Skin epidermis (tissue), 12 donors: ENCODE measurements around the gene PSMD6.

Experiments
- H3K27ac ChIP-seq, 21 experiments: fragments of 200-600 bp; sonication (generic) in 11 of 21; one replicate each; pipeline ENCODE4 v1.5.0; 2020; ENCODE audit warnings: mild to moderate bottlenecking in 3 of 21, inconsistent platforms in 2 of 21, moderate library complexity in 2 of 21
- H3K4me3 ChIP-seq, 7 experiments: fragments of 200-600 bp; sonication (generic) in 2 of 7; one replicate each; pipeline ENCODE4 v1.5.0; 2020; ENCODE audit warnings: inconsistent platforms in 2 of 7, mild to moderate bottlenecking in 2 of 7, moderate library complexity in 1 of 7

PSMD6 gene

DNA sequence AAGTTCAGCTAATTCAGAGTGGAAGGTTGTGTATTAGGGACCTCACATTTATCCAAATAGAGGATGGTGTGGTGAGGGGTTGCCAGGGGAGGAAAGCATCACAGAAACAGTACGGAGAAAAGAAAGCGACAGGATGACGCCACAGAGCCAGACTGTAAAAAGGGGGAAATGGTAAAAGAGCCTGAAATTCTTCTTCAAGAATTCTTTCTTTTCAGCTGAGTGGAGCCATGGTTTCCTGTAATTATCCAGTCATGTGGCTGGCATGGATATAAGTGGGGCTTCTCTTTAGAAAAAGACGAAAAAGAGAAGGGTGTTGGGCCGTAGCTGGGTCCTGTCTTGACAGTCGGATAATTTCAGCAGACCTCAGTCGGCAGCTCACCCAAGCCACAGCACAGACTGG is 24.5 kb upstream of the PSMD6 start:
- Histone ChIP-seq H3K27ac (peak overlapping the region in 2 of 21 experiments; percentile 5 to 33), H3K4me3 (no peak overlapping the region)

DNA sequence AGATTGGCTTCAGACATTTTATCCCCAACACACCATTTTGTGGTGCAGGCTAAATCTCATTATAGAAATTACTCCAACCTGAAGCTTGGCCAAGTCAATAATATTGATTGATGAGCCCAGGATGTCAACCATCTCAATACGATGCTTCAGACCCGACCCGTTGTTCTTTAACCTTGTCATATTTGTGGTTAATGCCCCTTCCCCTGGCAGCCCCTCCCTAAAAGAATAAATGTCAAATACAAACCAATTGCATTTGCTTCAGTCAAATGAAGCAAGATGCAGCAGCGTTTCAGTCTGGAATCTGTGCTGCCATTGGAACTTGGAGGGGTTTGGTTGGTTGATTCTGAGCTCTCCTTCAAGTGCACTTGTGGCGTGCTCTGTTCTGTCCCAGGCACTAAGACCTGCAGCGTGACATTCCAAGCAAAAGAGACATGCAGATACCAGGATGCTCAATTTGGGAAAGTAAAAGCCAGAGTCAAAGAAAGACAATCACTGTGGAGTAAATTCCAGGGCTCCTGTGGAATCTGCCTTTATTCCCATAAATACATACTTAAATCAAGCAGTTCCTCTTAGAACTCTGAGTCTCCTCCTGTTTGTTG is 23.8 kb upstream of the PSMD6 start:
- Histone ChIP-seq H3K4me3 (no peak overlapping the region), H3K27ac (no peak overlapping the region)

DNA sequence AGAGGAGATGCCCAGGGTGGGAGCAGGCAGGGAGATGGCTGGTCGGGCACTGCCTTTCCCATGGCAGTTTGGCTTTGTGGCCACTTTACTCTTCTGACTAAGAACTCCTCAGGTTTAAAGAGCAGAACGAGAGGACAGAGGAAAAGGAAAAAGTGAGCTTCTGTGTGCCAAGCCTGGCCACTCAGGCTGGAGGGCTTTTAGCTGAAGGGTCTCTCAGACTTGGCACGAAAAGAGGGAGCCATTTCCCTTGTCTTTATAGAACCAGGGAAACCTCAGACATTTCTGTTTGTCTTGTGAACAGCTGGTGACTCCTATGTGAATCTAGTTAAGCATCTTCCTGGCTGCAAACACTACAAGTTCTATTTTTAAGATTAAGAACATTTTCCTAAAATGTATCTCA is 23.3 kb upstream of the PSMD6 start:
- H3K4me3 ChIP-seq, result no peak overlapping the region
- no peak overlapping the region for H3K27ac ChIP-seq

DNA sequence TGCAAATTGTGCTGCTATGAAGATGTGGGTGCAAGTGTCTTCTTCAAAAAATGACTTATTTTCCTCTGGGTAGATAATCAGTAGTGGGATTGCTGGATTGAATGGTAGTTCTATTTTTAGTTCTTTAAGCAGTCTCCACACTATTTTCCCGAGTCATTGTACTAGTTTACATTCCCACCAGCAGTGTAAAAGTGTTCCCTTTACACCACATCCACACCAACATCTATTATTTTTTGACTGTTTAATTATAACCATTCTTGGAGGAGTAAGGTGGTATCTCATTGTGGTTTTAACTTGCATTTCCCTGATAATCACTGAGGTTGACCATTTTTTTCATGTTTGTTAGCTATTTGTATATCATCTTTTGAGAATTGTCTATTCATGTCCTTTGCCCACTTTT is 19.7 kb upstream of the PSMD6 start:
- H3K27ac ChIP-seq, result no peak overlapping the region
- no peak overlapping the region for H3K4me3 ChIP-seq

DNA sequence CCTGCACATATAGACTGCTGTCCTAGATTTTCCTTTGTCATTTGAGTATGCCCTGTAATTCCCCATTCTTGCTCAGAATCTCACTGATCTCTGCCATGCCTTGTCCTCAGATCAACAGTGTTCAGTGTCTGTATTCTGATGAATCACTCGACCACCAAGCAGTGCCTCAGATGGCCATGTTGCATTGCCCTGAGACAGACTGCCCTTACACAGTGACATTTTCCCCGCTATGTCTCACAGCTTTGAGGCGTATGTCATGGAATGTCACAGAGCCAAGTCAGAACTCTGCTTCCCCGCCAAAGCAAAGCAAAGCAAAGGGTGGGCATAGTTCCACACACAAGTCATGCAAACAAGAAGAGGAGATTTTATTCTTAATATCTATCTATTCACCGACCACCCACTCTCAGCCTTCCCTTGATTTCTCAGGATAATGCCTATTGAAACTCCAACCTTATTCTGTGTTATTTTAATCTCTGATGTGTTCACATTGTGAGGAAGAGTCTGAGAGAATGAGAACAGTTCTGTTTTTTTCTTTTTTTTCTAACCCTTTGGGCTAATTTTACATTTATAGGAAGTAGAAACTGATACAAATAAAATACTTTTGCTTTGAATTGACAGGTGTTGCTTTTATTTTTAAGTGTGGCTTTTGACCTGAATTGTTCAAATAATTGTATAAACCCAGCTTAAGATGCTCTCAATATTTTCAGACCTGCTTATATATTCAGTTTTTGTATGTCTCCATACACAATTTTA is 16.9 kb upstream of the PSMD6 start:
- no peak overlapping the region for H3K4me3 ChIP-seq
- H3K27ac ChIP-seq, result no peak overlapping the region

DNA sequence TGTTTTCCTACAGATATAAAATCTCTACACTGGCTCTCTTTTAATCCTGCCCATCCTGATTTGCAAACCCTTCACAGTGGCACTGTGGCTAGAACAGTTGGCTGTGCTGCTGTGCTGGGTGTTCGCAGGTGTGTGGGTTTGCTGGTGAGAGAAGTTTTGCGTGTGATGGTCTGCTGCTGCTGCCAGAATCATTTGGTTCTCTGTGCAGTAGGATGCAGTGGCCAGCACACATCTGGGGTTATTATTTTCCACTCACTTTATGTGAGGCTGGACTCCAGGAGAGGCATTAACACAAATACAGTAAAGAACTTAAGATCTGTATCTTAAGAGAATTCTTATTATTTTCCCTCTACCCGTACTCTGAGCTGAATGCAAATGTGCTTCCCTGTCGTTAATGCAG is 16.0 kb upstream of the PSMD6 start:
- no peak overlapping the region for H3K27ac ChIP-seq

DNA sequence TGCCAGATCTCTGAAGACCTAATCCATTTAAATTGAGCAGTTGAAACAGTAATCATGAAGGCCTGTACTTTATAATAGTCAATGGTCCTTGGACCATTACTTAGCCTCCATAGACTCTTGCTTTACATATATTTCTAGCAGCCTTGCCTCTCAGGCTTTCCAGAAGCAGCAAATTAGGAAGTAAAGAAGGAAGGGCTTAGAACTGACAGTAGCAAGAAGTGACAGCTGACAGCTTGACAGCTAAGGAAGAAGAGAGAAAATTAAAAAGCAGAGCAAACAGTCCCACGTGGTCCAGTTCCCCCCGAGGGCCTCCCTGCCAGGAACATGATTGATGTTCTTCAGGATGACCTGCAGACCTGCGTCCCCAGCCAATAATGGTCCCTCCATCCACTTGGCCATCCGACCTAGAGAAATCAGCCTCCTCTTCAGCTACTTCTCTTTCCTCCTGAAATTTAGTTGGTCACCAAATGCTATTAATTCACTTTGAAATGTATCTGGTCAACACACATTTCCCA is 15.0 kb upstream of the PSMD6 start:
- no peak overlapping the region for H3K4me3 ChIP-seq
- no peak overlapping the region for H3K27ac ChIP-seq

More for the DNA sequence above, 16.0 kb upstream of the PSMD6 start:
- H3K4me3 ChIP-seq, result no peak overlapping the region

DNA sequence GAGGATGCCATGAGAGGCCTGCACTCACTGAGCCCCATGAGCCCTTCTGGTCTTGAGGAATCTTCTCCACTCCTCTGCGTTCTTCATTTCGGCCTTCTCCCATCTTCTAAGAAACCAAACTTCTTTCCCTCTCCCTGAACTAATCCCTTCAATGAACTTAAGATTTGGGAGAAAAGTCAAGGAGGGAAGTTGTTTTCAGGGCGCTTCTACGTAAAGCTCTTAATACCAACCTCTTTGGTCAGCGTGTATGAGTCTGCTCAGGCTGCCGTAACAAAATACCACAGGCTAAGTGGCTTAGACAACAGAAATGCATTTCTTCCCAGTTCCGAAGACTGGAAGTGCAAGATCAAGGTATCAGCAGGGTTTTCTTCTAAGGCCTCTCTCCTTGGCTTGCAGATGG is 13.8 kb upstream of the PSMD6 start:
- no peak overlapping the region for H3K4me3 ChIP-seq
- H3K27ac ChIP-seq, result no peak overlapping the region

DNA sequence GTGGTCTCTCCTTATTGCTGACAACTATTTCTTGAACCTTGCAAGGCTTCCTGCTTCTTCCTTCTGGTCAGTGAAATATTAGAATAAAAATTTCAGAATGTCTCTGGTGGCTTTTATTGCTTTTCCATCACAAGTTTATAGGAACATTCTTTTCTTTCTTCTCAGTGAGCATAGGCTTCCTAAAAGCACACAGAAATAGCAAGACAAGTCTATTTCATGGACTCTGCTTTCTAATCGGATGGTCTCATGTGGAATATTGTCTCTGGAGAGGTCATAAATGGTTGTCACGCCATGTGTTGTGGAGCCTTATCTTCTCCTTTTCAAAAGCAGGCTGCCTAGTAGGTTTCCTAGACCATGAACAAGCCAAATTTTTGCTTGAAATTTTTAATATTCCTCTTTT is 9.8 kb upstream of the PSMD6 start:
- no peak overlapping the region for H3K4me3 ChIP-seq
- H3K27ac ChIP-seq, result no peak overlapping the region

DNA sequence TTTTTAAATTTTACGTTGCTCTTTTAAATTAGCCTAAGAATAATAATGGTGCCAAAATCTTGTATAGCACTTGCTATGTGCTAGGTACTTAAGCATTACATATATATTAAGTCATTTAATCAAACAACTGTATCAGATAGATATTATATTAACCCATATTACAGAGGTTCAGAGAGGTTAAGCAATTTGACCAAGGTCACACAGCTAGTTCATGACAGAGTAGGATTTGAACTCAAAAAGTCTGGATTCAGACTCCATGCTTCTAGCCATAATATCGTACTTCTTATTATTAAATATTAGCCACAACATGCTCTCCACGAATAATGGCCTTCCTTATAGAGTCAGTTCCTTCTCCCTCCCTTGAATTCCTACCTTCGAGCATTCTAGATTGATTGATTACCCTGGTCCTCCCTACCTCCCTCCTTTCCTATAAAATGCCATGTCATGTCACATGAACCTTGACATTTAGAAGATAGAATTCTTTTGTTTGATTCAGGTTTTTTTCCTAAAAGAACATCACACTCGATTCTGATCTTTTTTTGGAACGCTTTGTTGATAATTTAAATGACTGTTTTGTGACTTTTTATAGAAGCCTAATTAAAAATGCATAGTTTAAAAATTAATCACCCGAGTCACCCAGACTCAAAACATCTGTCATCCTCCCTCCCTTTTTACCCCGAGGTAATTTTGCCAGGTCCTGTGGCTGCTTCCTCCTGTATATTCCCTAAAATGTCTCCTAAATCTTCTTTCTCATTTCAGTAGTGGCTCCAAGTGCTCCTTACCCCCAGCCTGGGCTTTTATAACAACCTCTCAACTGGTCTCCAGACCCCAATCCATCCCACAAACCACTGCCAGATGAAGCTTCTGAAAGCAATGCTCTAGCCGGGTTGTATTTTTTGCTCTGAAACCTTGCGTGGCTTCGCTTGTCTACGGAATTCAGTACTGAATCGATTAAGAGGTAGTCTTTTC is 8.5 kb upstream of the PSMD6 start:
- Histone ChIP-seq H3K4me3 (no peak overlapping the region), H3K27ac (peak overlapping the region in 11 of 21 experiments; percentile 9 to 54 (median 20))

DNA sequence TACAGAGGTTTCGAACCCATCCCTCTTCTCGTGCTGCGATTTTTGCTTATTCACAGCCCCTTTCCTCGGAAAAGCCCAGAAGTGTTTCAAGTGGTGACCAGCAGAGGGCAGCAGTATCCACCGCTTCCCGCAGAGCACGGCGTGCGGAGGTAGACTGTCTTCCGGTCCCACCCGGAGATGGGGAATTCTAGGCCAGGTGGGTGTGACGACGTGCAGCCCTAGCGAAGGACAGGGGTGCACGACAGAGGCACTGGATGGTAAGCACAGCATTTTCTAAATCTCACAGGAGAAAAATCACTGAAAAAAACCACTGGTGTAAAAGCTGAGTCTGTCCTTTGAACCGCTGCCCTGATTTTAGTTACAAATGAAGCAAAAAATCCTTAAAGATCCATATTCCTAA is 7.4 kb upstream of the PSMD6 start:
- peak overlapping the region in 1 of 21 experiments; percentile 37 for H3K27ac ChIP-seq

DNA sequence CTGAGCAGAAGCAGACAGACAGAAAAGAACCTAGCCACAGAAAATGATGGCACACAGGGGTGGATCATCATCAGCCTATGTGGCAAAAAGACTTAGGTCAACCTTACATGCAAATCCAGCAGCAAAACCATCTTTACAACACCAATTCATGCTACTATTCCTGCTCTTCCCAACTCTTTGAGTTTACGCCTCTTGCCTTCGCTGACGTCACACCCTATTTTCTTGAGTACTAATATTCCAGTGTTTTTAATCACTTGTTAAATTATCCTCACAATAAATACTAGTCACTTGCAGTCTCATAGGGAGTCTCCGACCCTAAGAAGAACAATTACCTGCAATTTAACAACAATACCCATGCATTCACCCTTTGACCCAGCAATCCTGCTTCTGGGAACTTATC is 6.0 kb upstream of the PSMD6 start:
- H3K4me3 ChIP-seq, result no peak overlapping the region
- no peak overlapping the region for H3K27ac ChIP-seq

More for the DNA sequence above, 7.4 kb upstream of the PSMD6 start:
- peak overlapping the region in 2 of 7 experiments; percentile 10 to 14 for H3K4me3 ChIP-seq

DNA sequence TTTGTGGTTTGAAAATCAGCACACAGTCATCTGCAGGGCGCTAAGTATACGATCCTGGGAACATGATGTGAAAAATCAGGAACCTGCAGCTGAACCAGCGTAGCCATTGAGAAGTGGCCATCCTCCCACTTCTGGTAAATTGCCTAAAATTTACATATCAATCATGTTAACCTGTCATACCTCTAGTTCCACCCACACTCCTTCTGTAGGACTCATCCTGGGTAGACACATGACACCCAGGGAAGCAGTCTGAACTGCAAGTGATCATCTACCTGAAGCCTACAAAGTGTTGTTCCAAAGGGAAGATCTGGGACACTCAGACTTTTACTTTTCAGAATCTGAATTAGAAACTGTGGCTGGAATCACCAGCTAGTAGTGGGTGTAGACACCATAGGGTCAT is 5.5 kb upstream of the PSMD6 start:
- no peak overlapping the region for H3K4me3 ChIP-seq
- H3K27ac ChIP-seq, result no peak overlapping the region

DNA sequence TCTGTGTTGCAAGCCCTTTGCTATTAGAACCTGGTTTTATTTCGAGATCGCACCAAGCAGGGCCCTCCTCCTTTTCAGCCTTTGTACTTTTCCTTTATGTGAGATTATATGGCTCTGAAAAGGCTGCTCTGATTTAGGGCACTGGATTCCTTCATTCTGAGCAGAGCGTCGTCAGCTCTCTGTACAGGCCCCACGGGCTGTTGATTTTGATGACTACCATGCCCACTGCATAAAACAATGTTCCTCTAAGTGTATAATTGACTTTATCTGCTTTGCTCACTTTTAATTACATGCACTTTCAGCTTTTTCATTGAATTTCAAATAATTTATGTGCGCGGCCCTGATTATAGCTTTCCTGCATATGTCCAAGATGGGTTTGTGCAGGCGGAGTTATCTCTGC is 4.4 kb upstream of the PSMD6 start:
- Histone ChIP-seq H3K27ac (no peak overlapping the region), H3K4me3 (no peak overlapping the region)

DNA sequence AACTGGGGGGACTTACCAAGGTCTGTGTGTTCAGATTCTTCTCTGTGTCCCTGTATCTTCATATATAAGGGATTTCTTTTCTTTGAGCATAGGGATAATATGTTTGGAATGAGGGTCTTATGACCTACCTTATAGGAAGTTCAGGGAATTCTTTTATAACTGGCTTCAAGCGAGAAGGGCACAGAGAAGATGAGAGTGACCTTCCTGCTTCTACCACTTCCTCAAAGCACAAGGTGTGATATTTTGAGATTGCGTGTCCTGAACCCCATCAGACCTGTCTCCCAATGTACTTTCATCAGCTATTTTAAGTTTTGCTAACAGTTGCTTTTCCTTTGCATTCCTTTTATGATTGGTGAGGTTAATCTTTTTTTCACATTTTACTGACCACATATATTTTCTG is 3.1 kb upstream of the PSMD6 start:
- Histone ChIP-seq H3K4me3 (no peak overlapping the region), H3K27ac (no peak overlapping the region)

DNA sequence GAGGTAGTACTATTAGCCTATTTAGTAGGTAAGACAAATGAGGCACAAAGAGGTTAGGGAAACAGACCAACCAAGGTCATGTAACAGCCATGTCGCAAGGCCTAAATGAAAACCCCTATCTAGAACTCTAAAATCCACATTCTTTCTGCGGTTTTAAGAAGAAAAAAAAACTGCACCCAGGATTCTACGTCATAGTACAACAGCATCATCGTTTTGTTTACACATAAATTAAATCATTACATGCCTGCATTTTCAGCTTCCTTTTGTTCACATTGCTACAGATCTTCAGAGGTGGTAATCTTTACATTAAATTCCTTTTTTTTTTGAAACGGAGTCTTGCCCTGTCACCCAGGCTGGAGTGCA is 548 bp upstream of the PSMD6 start:
- H3K27ac ChIP-seq, result peak overlapping the region in 14 of 21 experiments; percentile 71 to 93 (median 90)
- peak overlapping the region in 3 of 7 experiments; percentile 79 to 97 (median 89) for H3K4me3 ChIP-seq

DNA sequence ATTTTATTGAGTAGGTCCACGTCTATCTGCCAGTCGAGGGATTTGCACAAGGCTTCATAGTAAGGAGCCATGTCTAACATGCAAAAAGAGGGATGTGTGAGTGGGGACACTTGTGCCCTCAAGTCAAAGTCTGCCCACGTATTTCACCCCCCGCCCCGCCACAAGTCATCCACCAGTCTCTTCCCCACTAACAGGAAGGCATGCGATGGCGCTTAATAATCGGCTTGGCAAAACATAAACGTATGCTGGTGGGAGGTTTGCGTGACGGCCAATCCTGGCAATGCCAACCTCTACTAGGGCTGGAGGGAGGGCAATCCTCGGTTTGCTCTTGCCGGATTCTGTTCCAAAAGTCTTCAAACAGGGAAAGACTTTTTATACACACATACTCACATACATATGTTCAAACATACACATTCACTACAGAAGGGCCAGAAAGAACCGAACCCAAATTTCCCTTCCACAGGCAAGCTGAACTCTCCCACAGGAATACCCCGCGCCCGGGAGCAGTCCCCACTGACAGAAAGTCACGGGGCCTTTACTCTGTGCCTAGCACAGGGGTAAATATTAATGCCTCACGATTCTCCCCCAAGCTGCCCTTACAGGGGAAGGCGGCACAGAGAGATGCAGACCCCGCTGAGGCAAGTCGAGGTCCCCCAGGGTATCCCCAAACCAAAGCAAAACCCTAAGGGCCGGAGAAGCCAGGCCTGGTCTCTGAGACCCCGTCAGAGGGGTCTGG is 675 bp downstream of the PSMD6 start:
- peak overlapping the region; percentile 76 to 97 (median 89) for H3K4me3 ChIP-seq
- peak overlapping the region; percentile 71 to 93 (median 90) for H3K27ac ChIP-seq

DNA sequence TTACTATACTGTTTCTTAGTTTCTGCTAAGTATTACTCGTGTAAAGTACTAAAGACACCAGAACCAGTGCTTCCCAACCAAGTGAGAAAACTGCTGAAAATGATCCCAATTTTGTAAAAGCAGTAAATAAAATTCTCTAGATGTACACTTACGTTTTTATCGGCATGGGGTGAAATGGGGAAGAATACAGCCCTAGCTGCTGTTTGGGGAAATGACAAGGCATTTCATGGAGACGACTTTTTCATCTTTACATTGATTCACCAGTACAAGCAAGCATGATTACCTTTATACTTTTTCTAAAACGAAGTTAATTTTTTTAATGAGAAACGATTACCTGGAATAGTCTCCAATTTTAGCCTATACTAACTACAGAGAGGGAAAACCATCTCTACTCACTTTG is 1.4 kb downstream of the PSMD6 start:
- peak overlapping the region in 3 of 21 experiments; percentile 10 to 92 (median 91) for H3K27ac ChIP-seq
- H3K4me3 ChIP-seq, result peak overlapping the region in 5 of 7 experiments; percentile 76 to 97 (median 89)

DNA sequence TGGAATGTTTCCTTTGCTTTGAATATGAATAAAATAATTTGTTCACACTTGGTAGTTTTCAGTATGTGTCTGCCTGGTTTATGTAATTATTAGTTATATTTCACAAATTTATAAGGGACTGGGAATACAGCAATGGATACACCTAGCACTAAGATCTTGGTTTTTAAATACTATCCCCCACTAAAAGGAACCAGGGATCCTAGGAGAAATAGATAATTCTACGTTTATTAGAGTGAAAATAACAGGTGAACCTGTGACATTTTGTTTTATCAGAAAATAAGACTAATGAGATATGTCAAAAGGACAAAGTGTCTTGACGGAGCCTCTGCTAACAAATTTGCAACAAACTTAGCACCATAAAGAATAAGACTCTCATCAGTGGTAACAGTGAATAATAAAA is 3.4 kb downstream of the PSMD6 start:
- Histone ChIP-seq H3K4me3 (no peak overlapping the region), H3K27ac (no peak overlapping the region)

DNA sequence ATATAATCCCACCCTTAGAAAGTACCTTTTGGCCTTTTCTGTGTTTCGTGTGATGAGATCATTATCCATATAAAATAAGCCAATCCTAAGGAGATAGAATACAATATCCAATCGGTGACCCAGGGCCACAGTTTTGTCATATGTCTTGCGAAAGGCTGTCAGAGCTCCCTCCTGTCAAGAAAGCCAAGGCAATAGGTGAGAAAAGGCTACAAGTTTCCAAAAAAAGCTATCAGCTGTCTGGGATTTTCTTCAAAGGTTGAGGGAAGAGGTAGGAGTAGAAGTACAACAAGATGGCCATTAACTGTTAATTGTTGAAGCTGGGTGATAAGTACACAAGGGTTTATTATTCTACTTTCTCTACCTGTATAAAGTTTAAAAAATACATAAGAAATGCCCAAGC is 4.0 kb downstream of the PSMD6 start:
- Histone ChIP-seq H3K27ac (no peak overlapping the region), H3K4me3 (no peak overlapping the region)
